ENCODE measurements around the gene GP5.

The GP5 gene

GRCh38 chr3:194384569-194385001 lies 14.5 kb downstream of the GP5 start:
- TF ChIP-seq, protein P1, sequence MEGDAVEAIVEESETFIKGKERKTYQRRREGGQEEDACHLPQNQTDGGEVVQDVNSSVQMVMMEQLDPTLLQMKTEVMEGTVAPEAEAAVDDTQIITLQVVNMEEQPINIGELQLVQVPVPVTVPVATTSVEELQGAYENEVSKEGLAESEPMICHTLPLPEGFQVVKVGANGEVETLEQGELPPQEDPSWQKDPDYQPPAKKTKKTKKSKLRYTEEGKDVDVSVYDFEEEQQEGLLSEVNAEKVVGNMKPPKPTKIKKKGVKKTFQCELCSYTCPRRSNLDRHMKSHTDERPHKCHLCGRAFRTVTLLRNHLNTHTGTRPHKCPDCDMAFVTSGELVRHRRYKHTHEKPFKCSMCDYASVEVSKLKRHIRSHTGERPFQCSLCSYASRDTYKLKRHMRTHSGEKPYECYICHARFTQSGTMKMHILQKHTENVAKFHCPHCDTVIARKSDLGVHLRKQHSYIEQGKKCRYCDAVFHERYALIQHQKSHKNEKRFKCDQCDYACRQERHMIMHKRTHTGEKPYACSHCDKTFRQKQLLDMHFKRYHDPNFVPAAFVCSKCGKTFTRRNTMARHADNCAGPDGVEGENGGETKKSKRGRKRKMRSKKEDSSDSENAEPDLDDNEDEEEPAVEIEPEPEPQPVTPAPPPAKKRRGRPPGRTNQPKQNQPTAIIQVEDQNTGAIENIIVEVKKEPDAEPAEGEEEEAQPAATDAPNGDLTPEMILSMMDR (conservative IDR thresholded peaks at IDR 0.05; ENCODE audit: low read depth, low read length) = no peak
- no peak for DNase-seq (ENCODE audit: low read depth)
- no peak overlapping the region for H3K4me3 ChIP-seq (ENCODE audit: low read length)

DNA sequence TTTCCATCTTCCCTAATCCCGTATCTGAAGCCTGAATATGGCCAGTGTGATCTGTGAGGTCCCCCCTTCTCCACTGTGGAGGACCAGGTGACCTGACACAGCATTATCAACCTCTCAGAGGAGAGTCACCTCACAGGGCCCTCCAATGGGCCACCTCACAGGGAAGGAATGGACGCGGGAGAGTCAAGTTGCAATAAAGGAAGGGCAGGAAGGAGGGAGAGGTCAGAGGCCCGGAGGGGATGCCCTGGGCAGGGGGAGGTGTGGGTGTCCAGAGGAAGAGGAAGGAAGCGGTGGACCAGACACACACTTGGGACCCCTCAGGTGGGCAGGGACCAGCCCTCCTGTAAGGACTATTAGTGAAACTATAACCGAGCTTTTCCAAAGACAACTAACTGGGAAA lies 14.9 kb downstream of the GP5 start:
- TF ChIP-seq, protein P1 (conservative IDR thresholded peaks at IDR 0.05; ENCODE audit: low read depth, low read length) = no peak
- H3K4me3 ChIP-seq (ENCODE audit: low read length) = no peak overlapping the region
- DNase-seq (ENCODE audit: low read depth) = no peak

- DNase-seq (ENCODE audit: low read depth) = no peak
- TF ChIP-seq, protein P1 (conservative IDR thresholded peaks at IDR 0.05; ENCODE audit: low read depth, low read length) = no peak
- no peak overlapping the region for H3K4me3 ChIP-seq (ENCODE audit: low read length)
These were observed 15.7 kb downstream of the GP5 start for GRCh38 chr3:194383276-194383940.

GRCh38 chr3:194382892-194383223 lies 16.2 kb downstream of the GP5 start:
- no peak for DNase-seq (ENCODE audit: low read depth)
- TF ChIP-seq, protein P1 (conservative IDR thresholded peaks at IDR 0.05; ENCODE audit: low read depth, low read length) = no peak
- H3K4me3 ChIP-seq (ENCODE audit: low read length) = no peak overlapping the region

DNA sequence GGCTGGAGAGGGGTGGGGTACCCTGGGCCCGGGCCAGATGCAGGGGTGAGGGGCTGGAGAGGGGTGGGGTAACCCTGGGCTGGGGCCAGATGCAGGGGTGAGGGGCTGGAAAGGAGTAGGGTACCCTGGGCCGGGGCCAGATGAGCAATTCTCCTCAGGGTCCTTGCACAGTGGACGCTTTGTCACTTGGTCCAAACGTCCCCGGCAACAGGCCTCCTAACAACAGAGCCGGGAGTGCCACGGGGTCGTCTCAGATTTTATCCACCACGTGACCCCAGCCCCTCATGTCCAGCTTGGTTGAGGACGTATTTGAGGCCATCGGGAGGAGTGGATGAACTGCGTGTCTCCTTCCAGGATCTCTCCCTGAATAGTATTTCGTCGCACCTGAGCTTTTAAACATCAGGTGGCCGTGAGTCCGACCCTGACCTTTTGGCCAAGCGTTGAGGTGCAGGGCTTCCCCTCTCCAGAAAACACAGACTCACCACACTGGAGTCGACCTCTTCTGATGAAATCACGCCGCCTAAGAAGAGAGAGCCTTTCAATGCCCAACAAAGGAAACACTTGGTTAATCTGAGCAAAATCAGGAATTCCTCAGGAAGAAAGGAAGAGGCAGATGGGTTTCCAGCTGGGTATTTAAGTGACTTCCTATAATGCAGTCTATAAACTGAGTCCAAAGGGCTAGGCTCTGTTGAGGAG lies 16.7 kb downstream of the GP5 start:
- TF ChIP-seq, protein P1 (conservative IDR thresholded peaks at IDR 0.05; ENCODE audit: low read depth, low read length) = no peak

DNA sequence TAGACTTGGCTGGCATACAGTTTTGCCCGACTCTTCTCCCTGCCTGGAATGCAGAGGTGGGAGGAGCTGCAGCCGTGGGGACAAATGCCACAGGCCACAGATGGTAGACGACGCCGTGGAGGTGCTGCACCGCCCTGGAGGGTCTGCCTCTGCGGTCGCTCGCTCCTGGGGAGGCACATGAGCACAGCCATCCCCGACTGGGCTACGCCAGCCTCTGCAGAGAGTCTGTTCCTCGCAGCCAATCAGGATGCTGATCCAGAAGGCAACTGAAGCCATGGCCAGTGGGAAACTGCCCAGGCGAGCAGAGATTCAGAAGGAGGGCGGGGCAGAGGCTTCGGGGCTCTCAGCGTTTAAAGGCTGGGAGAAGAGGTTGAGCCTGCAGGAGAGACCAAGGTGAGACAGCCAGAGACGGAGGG lies 17.6 kb downstream of the GP5 start:
- no peak for DNase-seq (ENCODE audit: low read depth)
- TF ChIP-seq, protein P1 (conservative IDR thresholded peaks at IDR 0.05; ENCODE audit: low read depth, low read length) = no peak
- peak overlapping the region; percentile 18 for H3K4me3 ChIP-seq (ENCODE audit: low read length)

More for the DNA sequence above, 16.7 kb downstream of the GP5 start:
- no peak overlapping the region for H3K4me3 ChIP-seq (ENCODE audit: low read length)
- no peak for DNase-seq (ENCODE audit: low read depth)

DNA sequence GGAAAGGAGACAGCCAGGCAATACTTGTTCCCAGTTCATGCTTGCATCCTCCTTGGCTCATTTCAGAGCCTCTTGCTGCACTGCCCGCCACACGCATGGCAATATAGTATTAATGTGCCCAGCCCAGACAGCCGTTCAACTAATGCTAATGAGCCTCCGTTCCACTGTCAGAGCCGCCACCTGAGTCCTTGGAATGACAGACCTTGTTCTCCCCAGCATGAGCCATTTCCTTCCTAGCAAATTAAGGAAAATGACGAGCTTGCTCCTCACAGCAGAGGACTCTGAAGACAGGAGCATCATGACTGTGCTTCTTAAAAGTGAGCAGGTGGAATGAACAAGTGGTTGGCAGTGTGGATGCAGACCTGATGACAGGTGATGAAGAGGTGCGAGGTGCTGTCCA lies 18.7 kb downstream of the GP5 start:
- no peak for DNase-seq (ENCODE audit: low read depth)
- TF ChIP-seq, protein P1 (conservative IDR thresholded peaks at IDR 0.05; ENCODE audit: low read depth, low read length) = no peak
- no peak overlapping the region for H3K4me3 ChIP-seq (ENCODE audit: low read length)
